HepG2 (cell line): ENCODE results near the gene MLLT10. TPM values are rescaled to one million over a fixed set of nuclear protein-coding genes. Genes with fewer than 3 reads are reported as not detected.

Experiments
- ATF7-NPFF ChIP-seq: sonication (generic); formaldehyde crosslinking; IDR thresholded peaks from 2 replicates; pipeline ENCODE4 v1.8.1; 2023; ENCODE audit warnings: mild to moderate bottlenecking, low read depth, missing genetic modification reagents, moderate library complexity
- CREB1 ChIP-seq, 2 experiments: fragments of 450-650 bp in 1 of 2; IDR thresholded peaks; 2 replicates each; pipeline ENCODE4 v1.6.1; 2016 to 2017; ENCODE audit warnings: control low read depth in 1 of 2, mild to moderate bottlenecking in 1 of 2, missing compliant biosample characterization in 1 of 2, missing genetic modification characterization in 1 of 2
- DMAP1 ChIP-seq: IDR thresholded peaks from 2 replicates; pipeline ENCODE4 v1.6.1; 2016
- HDAC6 ChIP-seq: fragments of 200-600 bp; sonication (generic); IDR thresholded peaks from 2 replicates; pipeline ENCODE4 v1.7.0; 2017; ENCODE audit warnings: mild to moderate bottlenecking, antibody characterized with exemption, low read length, low read depth
- NFE2L1 ChIP-seq: sonication (generic); formaldehyde crosslinking; IDR thresholded peaks from 2 replicates; pipeline ENCODE4 v1.4.0; 2020; ENCODE audit warnings: missing genetic modification reagents, mild to moderate bottlenecking, borderline replicate concordance
- POLR2A ChIP-seq, 2 experiments: IDR thresholded peaks; 2 replicates each; pipeline ENCODE4 v1.6.1; 2011; ENCODE audit warnings: low read depth in 2 of 2, low read length in 2 of 2, mild to moderate bottlenecking in 1 of 2, moderate library complexity in 1 of 2; ENCODE audit not compliant: insufficient read depth in 1 of 2
- ZBTB42 ChIP-seq: sonication (generic); formaldehyde crosslinking; IDR thresholded peaks from 2 replicates; pipeline ENCODE4 v1.5.0; 2020; ENCODE audit warnings: mild to moderate bottlenecking, missing genetic modification reagents
- ZFX ChIP-seq: sonication (generic); formaldehyde crosslinking; IDR thresholded peaks from 2 replicates; pipeline ENCODE4 v1.4.0; 2020; ENCODE audit warnings: mild to moderate bottlenecking, low read depth, missing genetic modification reagents, moderate library complexity
- ZNF282 ChIP-seq: fragments of 450-650 bp; IDR thresholded peaks from 2 replicates; pipeline ENCODE4 v1.6.1; 2018; ENCODE audit not compliant: partially characterized antibody
- ZNF589 ChIP-seq: sonication (generic); formaldehyde crosslinking; conservative IDR thresholded peaks from 2 replicates; pipeline ENCODE4 v1.8.0; 2022; ENCODE audit warnings: mild to moderate bottlenecking, moderate library complexity, missing genetic modification reagents
- ZNF7 ChIP-seq: IDR thresholded peaks from 2 replicates; pipeline ENCODE4 v1.6.1; 2016; ENCODE audit warnings: missing biosample characterization, missing genetic modification reagents
- ZNF790 ChIP-seq: sonication (generic); formaldehyde crosslinking; IDR thresholded peaks from 2 replicates; pipeline ENCODE4 v1.8.0; 2022; ENCODE audit warnings: missing genetic modification reagents, mild to moderate bottlenecking, borderline replicate concordance
- ZSCAN30 ChIP-seq: sonication (generic); formaldehyde crosslinking; IDR thresholded peaks from 2 replicates; pipeline ENCODE4 v1.5.0; 2020; ENCODE audit warnings: mild to moderate bottlenecking, missing genetic modification reagents
- polyA plus RNA-seq, 8 experiments: library from polyadenylated mRNA; depleted of rRNA in 3 of 8; stranded (reverse) in 7 of 8; unstranded in 1 of 8; fragments of >200 nt; fragmentation: Illumina TruSeq in 4 of 8; extraction: Trizol in 4 of 8; gene quantifications; 2 replicates each; pipeline versions ENCODE4 v1.2.1 to v1.2.3, GENCODE V29; 2011 to 2016; ENCODE audit warnings: low read depth in 4 of 8, missing spikeins in 1 of 8, mixed read lengths in 1 of 8; ENCODE audit not compliant: insufficient read depth in 1 of 8
- total RNA-seq, 5 experiments: library from RNA; depleted of rRNA; stranded (reverse); fragments of >200 nt; fragmentation: Illumina TruSeq; extraction: Trizol; gene quantifications; 2 replicates each; pipeline ENCODE4 v1.2.3, GENCODE V29; 2016; ENCODE audit warnings: low read depth in 1 of 5
- TF ChIP-seq, protein P1 (sequence below): sonication (generic); formaldehyde crosslinking; IDR thresholded peaks from 2 replicates; pipeline ENCODE4 v1.4.0; 2020; ENCODE audit warnings: missing genetic modification reagents
- TF ChIP-seq, protein P2 (sequence below): sonication (generic); formaldehyde crosslinking; conservative IDR thresholded peaks from 2 replicates; pipeline ENCODE4 v1.4.0; 2020; ENCODE audit warnings: missing genetic modification reagents
- TF ChIP-seq, protein P3 (sequence below): sonication (generic); formaldehyde crosslinking; conservative IDR thresholded peaks from 2 replicates; pipeline ENCODE4 v1.4.0; 2020; ENCODE audit warnings: missing genetic modification reagents
- TF ChIP-seq, protein P4 (sequence below), 2 experiments: sonication (generic) in 1 of 2; formaldehyde crosslinking in 1 of 2; IDR thresholded peaks; 2 replicates each; pipeline versions ENCODE4 v1.6.1 to v1.9.0; 2014 to 2022; ENCODE audit warnings: antibody characterized with exemption in 1 of 2, borderline replicate concordance in 1 of 2, inconsistent platforms in 1 of 2, low read depth in 1 of 2, missing genetic modification reagents in 1 of 2

Gene MLLT10
- total and polyA plus RNA-seq, 2 of the 13 experiments (the other 11 are each of a cell fraction or from before 2014, with no cell fraction given), result 51.3 to 84.1 TPM

DNA sequence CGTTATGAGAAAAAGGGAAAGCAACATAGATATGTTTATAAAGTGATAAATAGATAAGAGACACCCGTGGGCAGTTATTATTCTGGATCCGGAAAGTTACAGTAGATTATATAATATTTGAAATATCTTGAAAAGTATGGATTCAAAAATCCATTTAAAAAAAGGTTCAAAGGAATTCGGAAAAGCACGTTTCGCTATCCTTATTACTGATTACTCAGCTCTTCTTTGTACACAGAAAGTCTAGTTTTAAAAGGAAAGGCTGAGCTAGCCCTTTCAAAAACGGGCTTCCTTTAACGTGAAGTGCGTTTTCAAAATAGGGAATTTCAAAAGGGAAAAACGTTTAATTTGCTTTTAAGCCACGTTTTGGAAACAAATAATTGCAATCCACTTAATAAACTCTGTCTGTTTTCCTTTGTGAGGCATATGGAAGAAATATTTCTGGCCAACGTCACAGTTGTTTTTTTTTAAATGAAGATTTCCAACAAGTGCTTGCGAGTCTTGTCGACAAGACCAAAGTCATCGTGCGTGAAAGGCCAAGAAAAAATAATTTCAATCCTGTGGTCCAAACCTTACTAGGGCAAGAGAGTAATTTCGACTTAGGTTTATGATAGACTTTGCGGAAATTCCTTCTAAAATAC is 6.3 kb upstream of the MLLT10 start (continued):
- TF ChIP-seq, protein P1, sequence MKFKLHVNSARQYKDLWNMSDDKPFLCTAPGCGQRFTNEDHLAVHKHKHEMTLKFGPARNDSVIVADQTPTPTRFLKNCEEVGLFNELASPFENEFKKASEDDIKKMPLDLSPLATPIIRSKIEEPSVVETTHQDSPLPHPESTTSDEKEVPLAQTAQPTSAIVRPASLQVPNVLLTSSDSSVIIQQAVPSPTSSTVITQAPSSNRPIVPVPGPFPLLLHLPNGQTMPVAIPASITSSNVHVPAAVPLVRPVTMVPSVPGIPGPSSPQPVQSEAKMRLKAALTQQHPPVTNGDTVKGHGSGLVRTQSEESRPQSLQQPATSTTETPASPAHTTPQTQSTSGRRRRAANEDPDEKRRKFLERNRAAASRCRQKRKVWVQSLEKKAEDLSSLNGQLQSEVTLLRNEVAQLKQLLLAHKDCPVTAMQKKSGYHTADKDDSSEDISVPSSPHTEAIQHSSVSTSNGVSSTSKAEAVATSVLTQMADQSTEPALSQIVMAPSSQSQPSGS (CRISPR knock-in tag), result no peak
- TF ChIP-seq ZNF790 (no peak), ZSCAN30 (no peak), NFE2L1 (no peak), ZNF282 (no peak), HDAC6 (0 out of 2 replicates have a peak, but pooled peaks have one; percentile 18), ZNF7 (no peak), DMAP1 (CRISPR knock-in tag) (0 out of 2 replicates have a peak, but pooled peaks have one; percentile 15), POLR2A (IDR thresholded peaks at IDR 0.05; ENCODE audit: insufficient read depth in 1 of 2, low read depth in 2 of 2, low read length in 2 of 2) (no peak; a peak in 1 of 4 replicates), ZFX (CRISPR knock-in tag) (no peak), CREB1 (IDR thresholded peaks at IDR 0.05) (no peak), CREB1 (CRISPR knock-in tag; IDR thresholded peaks at IDR 0.05) (peak; percentile 48; the same call in 1 of the 2 replicates), ATF7-NPFF (CRISPR knock-in tag) (no peak), ZNF589 (CRISPR knock-in tag) (no peak), ZBTB42 (CRISPR knock-in tag) (no peak)
- TF ChIP-seq, protein P2, sequence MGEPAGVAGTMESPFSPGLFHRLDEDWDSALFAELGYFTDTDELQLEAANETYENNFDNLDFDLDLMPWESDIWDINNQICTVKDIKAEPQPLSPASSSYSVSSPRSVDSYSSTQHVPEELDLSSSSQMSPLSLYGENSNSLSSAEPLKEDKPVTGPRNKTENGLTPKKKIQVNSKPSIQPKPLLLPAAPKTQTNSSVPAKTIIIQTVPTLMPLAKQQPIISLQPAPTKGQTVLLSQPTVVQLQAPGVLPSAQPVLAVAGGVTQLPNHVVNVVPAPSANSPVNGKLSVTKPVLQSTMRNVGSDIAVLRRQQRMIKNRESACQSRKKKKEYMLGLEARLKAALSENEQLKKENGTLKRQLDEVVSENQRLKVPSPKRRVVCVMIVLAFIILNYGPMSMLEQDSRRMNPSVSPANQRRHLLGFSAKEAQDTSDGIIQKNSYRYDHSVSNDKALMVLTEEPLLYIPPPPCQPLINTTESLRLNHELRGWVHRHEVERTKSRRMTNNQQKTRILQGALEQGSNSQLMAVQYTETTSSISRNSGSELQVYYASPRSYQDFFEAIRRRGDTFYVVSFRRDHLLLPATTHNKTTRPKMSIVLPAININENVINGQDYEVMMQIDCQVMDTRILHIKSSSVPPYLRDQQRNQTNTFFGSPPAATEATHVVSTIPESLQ (CRISPR knock-in tag), result no peak
- TF ChIP-seq, protein P3, sequence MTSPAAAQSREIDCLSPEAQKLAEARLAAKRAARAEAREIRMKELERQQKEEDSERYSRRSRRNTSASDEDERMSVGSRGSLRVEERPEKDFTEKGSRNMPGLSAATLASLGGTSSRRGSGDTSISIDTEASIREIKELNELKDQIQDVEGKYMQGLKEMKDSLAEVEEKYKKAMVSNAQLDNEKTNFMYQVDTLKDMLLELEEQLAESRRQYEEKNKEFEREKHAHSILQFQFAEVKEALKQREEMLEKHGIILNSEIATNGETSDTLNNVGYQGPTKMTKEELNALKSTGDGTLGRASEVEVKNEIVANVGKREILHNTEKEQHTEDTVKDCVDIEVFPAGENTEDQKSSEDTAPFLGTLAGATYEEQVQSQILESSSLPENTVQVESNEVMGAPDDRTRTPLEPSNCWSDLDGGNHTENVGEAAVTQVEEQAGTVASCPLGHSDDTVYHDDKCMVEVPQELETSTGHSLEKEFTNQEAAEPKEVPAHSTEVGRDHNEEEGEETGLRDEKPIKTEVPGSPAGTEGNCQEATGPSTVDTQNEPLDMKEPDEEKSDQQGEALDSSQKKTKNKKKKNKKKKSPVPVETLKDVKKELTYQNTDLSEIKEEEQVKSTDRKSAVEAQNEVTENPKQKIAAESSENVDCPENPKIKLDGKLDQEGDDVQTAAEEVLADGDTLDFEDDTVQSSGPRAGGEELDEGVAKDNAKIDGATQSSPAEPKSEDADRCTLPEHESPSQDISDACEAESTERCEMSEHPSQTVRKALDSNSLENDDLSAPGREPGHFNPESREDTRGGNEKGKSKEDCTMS (CRISPR knock-in tag), result no peak
- TF ChIP-seq, protein P4, sequence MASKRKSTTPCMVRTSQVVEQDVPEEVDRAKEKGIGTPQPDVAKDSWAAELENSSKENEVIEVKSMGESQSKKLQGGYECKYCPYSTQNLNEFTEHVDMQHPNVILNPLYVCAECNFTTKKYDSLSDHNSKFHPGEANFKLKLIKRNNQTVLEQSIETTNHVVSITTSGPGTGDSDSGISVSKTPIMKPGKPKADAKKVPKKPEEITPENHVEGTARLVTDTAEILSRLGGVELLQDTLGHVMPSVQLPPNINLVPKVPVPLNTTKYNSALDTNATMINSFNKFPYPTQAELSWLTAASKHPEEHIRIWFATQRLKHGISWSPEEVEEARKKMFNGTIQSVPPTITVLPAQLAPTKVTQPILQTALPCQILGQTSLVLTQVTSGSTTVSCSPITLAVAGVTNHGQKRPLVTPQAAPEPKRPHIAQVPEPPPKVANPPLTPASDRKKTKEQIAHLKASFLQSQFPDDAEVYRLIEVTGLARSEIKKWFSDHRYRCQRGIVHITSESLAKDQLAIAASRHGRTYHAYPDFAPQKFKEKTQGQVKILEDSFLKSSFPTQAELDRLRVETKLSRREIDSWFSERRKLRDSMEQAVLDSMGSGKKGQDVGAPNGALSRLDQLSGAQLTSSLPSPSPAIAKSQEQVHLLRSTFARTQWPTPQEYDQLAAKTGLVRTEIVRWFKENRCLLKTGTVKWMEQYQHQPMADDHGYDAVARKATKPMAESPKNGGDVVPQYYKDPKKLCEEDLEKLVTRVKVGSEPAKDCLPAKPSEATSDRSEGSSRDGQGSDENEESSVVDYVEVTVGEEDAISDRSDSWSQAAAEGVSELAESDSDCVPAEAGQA (IDR thresholded peaks at IDR 0.05; ENCODE audit: low read depth), result no peak
- TF ChIP-seq, protein P4 (CRISPR knock-in tag; IDR thresholded peaks at IDR 0.05; ENCODE audit: borderline replicate concordance), result 0 out of 2 replicates have a peak, but pooled peaks have one; percentile 51
